GM12878 (cell line): Measurements from ENCODE around the gene SERPINB3. TPM values are rescaled to one million over a fixed set of nuclear protein-coding genes. Genes with fewer than 3 reads are reported as not detected.

Experiments
- ATAC-seq: fragments of 200-7000 bp; cut with Tn5 transposase; 3 replicates; pipeline ENCODE4 v1.9.1; 2020; ENCODE audit warnings: mild to moderate bottlenecking, moderate library complexity
- BruUV-seq: library from RNA; stranded (reverse); fragments of 400-500 nt; replicated peaks from 2 replicates; lab custom pipeline; 2021; lab: Mats Ljungman, UMichigan
- CTCF ChIA-PET: fragments of 300-600 bp; sonication (Branson Sonifier 250); formaldehyde crosslinking; extraction: SDS; loops from one replicate; lab custom pipeline; 2021; ENCODE audit warnings: inconsistent platforms; lab: Yijun Ruan, JAX
- POLR2A ChIA-PET: fragments of 350-600 bp; formaldehyde crosslinking; extraction: SDS; loops from one replicate; lab custom pipeline; 2021; ENCODE audit warnings: inconsistent platforms; lab: Charles Lee
- RAD21 ChIA-PET: fragments of 300-600 bp; sonication (Branson Sonifier 250); formaldehyde crosslinking; loops from one replicate; lab custom pipeline; 2023; ENCODE audit warnings: antibody characterized with exemption; ENCODE audit not compliant: unreplicated experiment; lab: Charles Lee
- SMC1A ChIA-PET: fragments of 300-600 bp; sonication (Branson Sonifier 250); formaldehyde crosslinking; loops from one replicate; lab custom pipeline; 2023; ENCODE audit not compliant: unreplicated experiment, uncharacterized antibody; lab: Charles Lee
- DNase-seq: peaks from one replicate; pipeline ENCODE4 v3.0.0-alpha.2; 2011; ENCODE audit warnings: low read depth, low spot score
- FAIRE-seq: peaks from 3 replicates; lab custom pipeline; 2011; peaks lifted over from hg19 to GRCh38; lab: Jason Lieb, UNC
- H2AFZ ChIP-seq: 2 replicates; pipeline ENCODE4 v1.6.0; 2011; ENCODE audit warnings: low read depth, low read length, control low read depth; ENCODE audit not compliant: control insufficient read depth
- H3K27ac ChIP-seq: 2 replicates; pipeline ENCODE4 v1.5.1; 2011; ENCODE audit warnings: control low read depth; ENCODE audit not compliant: control insufficient read depth, insufficient read depth
- H3K27me3 ChIP-seq, 2 experiments: replicated peaks in 1 of 2; 2 replicates each; pipeline versions ENCODE4 v1.6.0 to v1.6.1; 2011; ENCODE audit warnings: low read length in 1 of 2; ENCODE audit not compliant: control insufficient read depth in 2 of 2, insufficient read depth in 2 of 2
- H3K36me3 ChIP-seq, 2 experiments: 2 replicates each; pipeline ENCODE4 v1.5.1; 2011; ENCODE audit warnings: low read length in 1 of 2; ENCODE audit not compliant: control insufficient read depth in 2 of 2, insufficient read depth in 2 of 2
- H3K4me1 ChIP-seq: 2 replicates; pipeline ENCODE4 v1.6.1; 2011; ENCODE audit warnings: mild to moderate bottlenecking, low read length, moderate library complexity, mixed read lengths; ENCODE audit not compliant: control insufficient read depth, insufficient read depth
- H3K4me2 ChIP-seq: 2 replicates; pipeline ENCODE4 v1.6.0; 2011; ENCODE audit warnings: control low read depth; ENCODE audit not compliant: control insufficient read depth, insufficient read depth
- H3K4me3 ChIP-seq: fragments of 200-600 bp; sonication (generic); 2 replicates; pipeline ENCODE4 v1.5.1; 2016
- H3K79me2 ChIP-seq: 2 replicates; pipeline ENCODE4 v1.6.0; 2011; ENCODE audit warnings: low read length; ENCODE audit not compliant: control insufficient read depth, insufficient read depth
- H3K9ac ChIP-seq: 2 replicates; pipeline ENCODE4 v1.8.0; 2011; ENCODE audit warnings: low read length, control low read depth, mixed read lengths; ENCODE audit not compliant: control insufficient read depth, insufficient read depth
- H3K9me3 ChIP-seq: replicated peaks from 3 replicates; pipeline ENCODE4 v1.5.1; 2011; ENCODE audit warnings: mild to moderate bottlenecking, low read length; ENCODE audit not compliant: control insufficient read depth, insufficient read depth
- H4K20me1 ChIP-seq: 2 replicates; pipeline ENCODE4 v1.6.0; 2011; ENCODE audit not compliant: control insufficient read depth, insufficient read depth
- GATAD2B ChIP-seq: fragments of 450-650 bp; conservative IDR thresholded peaks from 2 replicates; pipeline ENCODE4 v1.6.1; 2017; ENCODE audit warnings: low read depth, mild to moderate bottlenecking, moderate library complexity
- MLLT1 ChIP-seq: fragments of 450-650 bp; IDR thresholded peaks from 2 replicates; pipeline ENCODE4 v1.6.1; 2016; ENCODE audit warnings: mild to moderate bottlenecking
- MTA2 ChIP-seq: fragments of 450-650 bp; IDR thresholded peaks from 2 replicates; pipeline ENCODE4 v1.6.1; 2016; ENCODE audit warnings: low read depth, mild to moderate bottlenecking, moderate library complexity
- NFIC ChIP-seq: IDR thresholded peaks from 2 replicates; pipeline ENCODE4 v1.6.1; 2012; ENCODE audit warnings: low read depth, mild to moderate bottlenecking, inconsistent platforms, low read length, moderate library complexity
- POLR2AphosphoS2 ChIP-seq: IDR thresholded peaks from 2 replicates; pipeline ENCODE4 v1.6.1; 2011; ENCODE audit warnings: low read depth, mild to moderate bottlenecking, low read length, improper control_type of control experiment, moderate library complexity
- TCF3 ChIP-seq: IDR thresholded peaks from 2 replicates; pipeline ENCODE4 v1.6.1; 2012; ENCODE audit warnings: low read depth, mild to moderate bottlenecking, low read length, borderline replicate concordance; ENCODE audit not compliant: insufficient read depth
- ZBTB33 ChIP-seq: fragments of 450-650 bp; IDR thresholded peaks from 2 replicates; pipeline ENCODE4 v1.6.1; 2017; ENCODE audit warnings: mild to moderate bottlenecking
- ZNF274 ChIP-seq: IDR thresholded peaks from one replicate; pipeline ENCODE4 v1.8.0; 2011; ENCODE audit not compliant: insufficient read length, insufficient read depth
- ZZZ3 ChIP-seq: IDR thresholded peaks from 2 replicates; pipeline ENCODE4 v1.6.1; 2011; ENCODE audit warnings: low read depth; ENCODE audit not compliant: control insufficient read depth, insufficient read length
- WGBS: methylation state at CpG from one replicate; pipeline ENCODE4 v1.1.6; 2016; ENCODE audit warnings: low lambda C conversion rate; ENCODE audit not compliant: insufficient replicate concordance, insufficient coverage; ENCODE audit errors: missing lambda C conversion rate; 5-methylcytosine and 5-hydroxymethylcytosine counted together
- in situ Hi-C: fragments of 300-500 bp; cut with MboI; formaldehyde crosslinking; loops from 9 replicates; pipeline ENCODE4 v1.14.3; 2018; ENCODE audit warnings: mixed read lengths
- intact Hi-C: fragments of 100-400 bp; cut with micrococcal nuclease; formaldehyde crosslinking; loops from one replicate; pipeline ENCODE4 v1.14.2; 2022; ENCODE audit not compliant: unreplicated experiment
- polyA plus RNA-seq, 11 experiments: library from polyadenylated mRNA; depleted of rRNA in 4 of 11; unstranded in 6 of 11; stranded (reverse) in 5 of 11; fragments of >200 nt; fragmentation: Nextera tagmentation in 4 of 11; fragmentation: Illumina TruSeq in 1 of 11; extraction: Ambion mirVana in 4 of 11; extraction: Trizol in 1 of 11; gene quantifications; 1 replicate in 1 of 11; 2 replicates in 10 of 11; pipeline versions ENCODE4 v1.2.1 to v1.2.3, GENCODE V29; 2011 to 2016; ENCODE audit warnings: inconsistent platforms in 2 of 11, missing spikeins in 2 of 11, low read depth in 1 of 11
- total RNA-seq, 4 experiments: library from RNA; depleted of rRNA in 3 of 4; stranded (reverse); fragments of >200 nt in 3 of 4; fragmentation: Illumina TruSeq in 1 of 4; extraction: Trizol in 1 of 4; gene quantifications; 2 replicates each; pipeline versions ENCODE4 v1.2.1 to v1.2.3, GENCODE V29; 2013 to 2021
- TF ChIP-seq, protein P1 (sequence below): IDR thresholded peaks from 2 replicates; pipeline ENCODE4 v1.6.1; 2012; ENCODE audit warnings: low read depth, low read length, improper control_type of control experiment
- TF ChIP-seq, protein P2 (sequence below): IDR thresholded peaks from 2 replicates; pipeline ENCODE4 v1.6.1; 2011; ENCODE audit warnings: borderline replicate concordance, low read depth, mild to moderate bottlenecking, moderate library complexity, low read length; ENCODE audit not compliant: insufficient read depth, poor library complexity, severe bottlenecking

Gene SERPINB3
- total and polyA plus RNA-seq, 10 of the 15 experiments (the other 5 are each of a cell fraction or from before 2014, with no cell fraction given) = not detected

- Histone ChIP-seq H3K4me2 (no peak overlapping the region), H3K36me3 (no peaks in the 10 kb centered on the region), H3K9me3 (no peaks in the 10 kb centered on the region), H3K27me3 (no peaks in the 10 kb centered on the region), H3K4me3 (no peak overlapping the region), H3K27ac (no peak overlapping the region), H3K4me1 (no peaks in the 10 kb centered on the region), H2AFZ (no peak overlapping the region), H4K20me1 (no peaks in the 10 kb centered on the region), H3K79me2 (no peaks in the 10 kb centered on the region), H3K9ac (no peak overlapping the region)
- CTCF ChIA-PET = no interaction called here
- FAIRE-seq = no peak
- RAD21 ChIA-PET = no interaction called here
- no TSS peak for BruUV-seq
- ATAC-seq = no peak
- intact Hi-C loops = loop anchor here (10.0 kb wide), 1 partner anchor 160 kb away; no protein-coding TSS in a partner anchor
- WGBS = 71% methylated on average over 3 of the region's 3 CpGs
- SMC1A ChIA-PET = no interaction called here
- POLR2A ChIA-PET = no interaction called here
- no peak for DNase-seq
- TF ChIP-seq MTA2 (no peak), ZNF274 (no peak)
- in situ Hi-C loops = no loop called here
These were observed 23.0 kb upstream of the SERPINB3 start for GRCh38 chr18:63684718-63685117.

GRCh38 chr18:63683890-63684289, 22.2 kb upstream of the SERPINB3 start:
- in situ Hi-C loops = no loop called here
- Histone ChIP-seq H3K4me1 (no peaks in the 10 kb centered on the region), H3K36me3 (no peaks in the 10 kb centered on the region), H3K4me2 (no peak overlapping the region), H3K27ac (no peak overlapping the region), H4K20me1 (no peaks in the 10 kb centered on the region), H3K9me3 (no peaks in the 10 kb centered on the region), H3K9ac (no peak overlapping the region), H3K4me3 (no peak overlapping the region), H2AFZ (no peak overlapping the region), H3K27me3 (no peaks in the 10 kb centered on the region), H3K79me2 (no peaks in the 10 kb centered on the region)
- ChIA-PET CTCF (no interaction called here), POLR2A (no interaction called here), RAD21 (no interaction called here), SMC1A (no interaction called here)
- 7% methylated on average over 5 of the region's 5 CpGs for WGBS
- ATAC-seq = no peak
- DNase-seq = no peak
- no TSS peak for BruUV-seq
- intact Hi-C loops = loop anchor here (10.0 kb wide), 1 partner anchor 161 kb away; no protein-coding TSS in a partner anchor
- FAIRE-seq = no peak
- no peak for TF ChIP-seq ZBTB33
- no peak for TF ChIP-seq POLR2AphosphoS2
- no peak for TF ChIP-seq NFIC
- TF ChIP-seq, protein P1, sequence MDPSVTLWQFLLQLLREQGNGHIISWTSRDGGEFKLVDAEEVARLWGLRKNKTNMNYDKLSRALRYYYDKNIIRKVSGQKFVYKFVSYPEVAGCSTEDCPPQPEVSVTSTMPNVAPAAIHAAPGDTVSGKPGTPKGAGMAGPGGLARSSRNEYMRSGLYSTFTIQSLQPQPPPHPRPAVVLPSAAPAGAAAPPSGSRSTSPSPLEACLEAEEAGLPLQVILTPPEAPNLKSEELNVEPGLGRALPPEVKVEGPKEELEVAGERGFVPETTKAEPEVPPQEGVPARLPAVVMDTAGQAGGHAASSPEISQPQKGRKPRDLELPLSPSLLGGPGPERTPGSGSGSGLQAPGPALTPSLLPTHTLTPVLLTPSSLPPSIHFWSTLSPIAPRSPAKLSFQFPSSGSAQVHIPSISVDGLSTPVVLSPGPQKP = no peak
- TF ChIP-seq GATAD2B = no peak
- TF ChIP-seq ZZZ3 = no peak
- TF ChIP-seq, protein P2, sequence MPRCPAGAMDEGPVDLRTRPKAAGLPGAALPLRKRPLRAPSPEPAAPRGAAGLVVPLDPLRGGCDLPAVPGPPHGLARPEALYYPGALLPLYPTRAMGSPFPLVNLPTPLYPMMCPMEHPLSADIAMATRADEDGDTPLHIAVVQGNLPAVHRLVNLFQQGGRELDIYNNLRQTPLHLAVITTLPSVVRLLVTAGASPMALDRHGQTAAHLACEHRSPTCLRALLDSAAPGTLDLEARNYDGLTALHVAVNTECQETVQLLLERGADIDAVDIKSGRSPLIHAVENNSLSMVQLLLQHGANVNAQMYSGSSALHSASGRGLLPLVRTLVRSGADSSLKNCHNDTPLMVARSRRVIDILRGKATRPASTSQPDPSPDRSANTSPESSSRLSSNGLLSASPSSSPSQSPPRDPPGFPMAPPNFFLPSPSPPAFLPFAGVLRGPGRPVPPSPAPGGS = no peak
- no peak for TF ChIP-seq TCF3
- no peak for TF ChIP-seq MLLT1
